Islet precursor cell (in vitro differentiated cells): ENCODE results near the gene TMCC1.
"Not testable (repeated sequence)": the region's sequence is repeated elsewhere in the genome, so short reads cannot be mapped to it uniquely, and the experiment has no call there.

Experiments
- DNase-seq: peaks from one replicate; pipeline ENCODE4 v3.0.0-alpha.2; 2018

Gene TMCC1

DNA sequence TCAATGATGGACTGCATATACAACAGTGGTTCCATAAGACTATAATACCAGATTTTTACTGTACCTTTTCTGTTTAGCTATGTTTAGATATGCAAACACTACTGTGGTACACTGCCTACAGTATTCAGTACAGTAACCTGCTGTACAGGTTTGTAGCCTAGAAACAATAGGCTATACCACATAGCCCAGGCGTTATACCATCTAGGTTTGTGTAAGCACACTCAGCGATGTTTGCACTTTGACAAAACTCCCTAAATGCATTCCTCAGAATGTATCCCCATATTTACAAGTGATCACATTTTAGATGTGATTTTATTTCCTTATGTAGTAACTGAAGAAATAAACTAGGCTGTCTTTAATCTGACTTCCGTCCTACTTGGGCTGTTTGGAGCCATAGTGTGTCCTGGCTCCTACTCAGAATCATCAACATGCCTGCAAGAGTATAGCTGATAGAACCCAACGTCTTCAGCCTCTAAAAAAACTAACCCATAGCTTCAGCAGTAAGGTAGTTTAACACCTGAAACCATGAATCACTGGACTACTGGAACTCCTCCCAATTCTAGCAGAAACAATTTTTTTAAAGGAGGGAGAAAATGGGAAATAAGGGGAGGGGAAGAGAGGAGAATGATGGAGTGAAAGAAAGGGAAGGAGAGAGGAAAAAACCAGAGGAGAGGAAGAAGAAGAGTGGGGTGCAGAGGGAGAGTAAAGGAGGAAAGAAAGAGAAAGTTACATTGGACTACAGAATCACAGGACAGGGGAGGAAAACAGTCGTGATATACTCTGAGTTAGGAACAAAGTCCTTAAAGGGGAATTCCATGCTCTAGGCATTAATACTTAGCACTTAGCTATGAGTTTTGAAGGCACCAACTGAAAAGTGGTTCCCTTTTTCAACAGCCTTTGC lies 219.4 kb downstream of the TMCC1 start:
- DNase-seq, result no peak

DNA sequence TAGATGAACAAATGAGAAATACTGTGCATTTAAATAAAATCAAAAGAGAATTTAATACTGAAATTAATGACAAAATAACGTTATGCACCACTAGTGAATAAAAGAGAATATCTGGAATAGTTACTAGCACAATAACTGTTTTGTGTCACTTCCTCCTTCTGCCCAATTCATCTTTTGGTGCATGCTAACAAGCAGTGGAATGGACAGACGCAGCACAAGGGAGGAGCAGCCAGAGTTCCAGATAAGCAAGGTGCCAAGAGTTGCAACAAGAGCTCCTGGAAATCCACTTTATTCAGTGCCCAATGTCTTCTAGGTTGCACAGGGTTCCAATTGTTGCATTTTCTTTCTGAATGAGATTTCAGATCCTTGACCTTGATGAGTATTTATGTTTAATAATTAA lies 220.5 kb downstream of the TMCC1 start:
- DNase-seq, result no peak

DNA sequence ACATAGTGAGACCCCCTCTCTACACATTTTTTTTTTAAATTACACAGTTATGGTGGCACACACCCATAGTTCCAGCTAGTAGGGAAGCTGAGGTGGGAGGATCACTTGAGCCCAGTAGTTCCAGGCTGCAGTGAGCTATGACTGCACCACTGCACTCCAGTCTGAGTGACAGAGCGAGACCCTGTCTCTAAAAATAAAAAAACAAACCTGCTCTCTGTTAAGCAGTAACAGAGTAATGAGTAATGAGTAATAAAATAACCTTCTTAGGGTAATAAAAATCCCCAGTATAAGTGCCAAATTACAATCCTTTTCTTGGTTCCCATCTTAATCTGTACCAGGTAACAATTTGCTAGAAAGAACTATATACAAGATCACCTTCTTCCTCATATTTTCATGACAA lies 221.1 kb downstream of the TMCC1 start:
- DNase-seq, result no peak

GRCh38 chr3:129665024-129665768 lies 228.3 kb downstream of the TMCC1 start:
- no peak for DNase-seq

DNA sequence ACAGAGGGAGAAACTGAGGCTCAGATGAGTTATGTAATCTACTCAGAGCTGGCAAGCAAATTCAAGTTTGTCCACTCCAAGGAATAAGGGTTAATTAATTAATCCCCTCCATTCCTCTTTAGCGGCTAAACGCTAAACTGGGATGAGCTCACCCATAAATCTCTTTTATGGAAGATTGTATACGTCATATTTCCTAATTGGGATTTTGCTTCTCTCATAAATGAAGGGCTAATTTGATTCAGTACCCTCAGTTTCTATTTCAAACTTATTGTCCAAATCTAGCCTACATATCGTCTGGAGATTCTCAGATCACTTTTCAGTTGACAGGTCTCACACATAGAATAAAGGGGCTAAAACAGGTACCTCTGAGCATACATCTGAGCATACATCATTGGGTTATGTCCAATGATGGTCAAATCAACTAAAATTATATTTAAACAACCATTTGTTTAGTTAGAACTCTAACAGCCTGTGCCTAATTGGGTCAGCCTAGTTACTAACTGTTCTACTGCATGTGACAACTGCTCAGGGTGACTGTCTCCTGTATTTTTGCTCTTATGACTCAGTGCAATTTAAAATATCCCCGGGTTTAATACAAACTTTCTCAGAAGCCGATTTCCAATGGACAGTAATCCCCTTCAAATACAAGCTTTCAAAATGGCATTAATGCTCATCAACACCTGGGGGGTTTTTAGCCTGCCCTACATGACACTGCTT lies 229.4 kb downstream of the TMCC1 start:
- DNase-seq, result no peak

DNA sequence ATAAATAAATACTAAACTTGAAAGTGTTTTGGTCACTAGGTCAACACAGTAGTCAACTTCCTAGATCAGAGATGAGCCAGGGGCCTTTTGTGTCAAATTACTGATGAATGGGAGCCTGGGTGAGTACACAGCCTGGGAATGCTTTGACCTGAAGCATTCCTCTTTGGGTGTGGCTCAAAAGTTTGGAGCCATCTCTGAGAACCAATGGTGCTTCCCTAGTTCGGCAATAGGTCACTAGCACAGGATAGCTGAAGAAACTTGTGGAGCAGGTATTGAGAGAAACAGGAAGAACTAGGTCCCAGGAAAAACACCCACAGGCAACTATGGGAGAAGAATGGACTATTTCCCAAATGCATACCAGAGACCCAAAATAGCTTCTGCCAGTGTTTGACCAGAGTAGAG lies 230.5 kb downstream of the TMCC1 start:
- peak; percentile 97 for DNase-seq

DNA sequence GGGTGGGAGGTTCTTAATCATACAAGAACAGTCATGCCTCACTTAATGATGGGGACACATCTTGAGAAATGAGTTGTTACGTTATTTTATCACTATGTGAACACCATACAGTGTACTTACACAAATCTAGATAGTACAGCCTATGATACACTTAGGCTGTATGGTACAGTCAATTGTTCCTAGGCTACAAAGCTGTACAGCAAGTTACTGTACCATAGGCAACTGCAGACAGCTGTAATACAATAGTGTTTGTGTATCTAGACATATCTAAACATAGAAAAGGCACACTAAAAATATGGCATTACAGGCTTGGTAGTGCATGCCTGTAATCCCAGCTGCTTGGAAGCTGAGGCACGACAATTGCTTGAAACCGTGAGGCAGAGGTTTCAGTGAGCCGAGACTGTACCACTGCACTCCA lies 231.3 kb downstream of the TMCC1 start:
- no peak for DNase-seq

GRCh38 chr3:129661766-129662165 lies 231.7 kb downstream of the TMCC1 start:
- DNase-seq, result no peak

- DNase-seq, result no peak
Measured at GRCh38 chr3:129658110-129658843, 235.2 kb downstream of the TMCC1 start.

- no peak for DNase-seq
Measured at GRCh38 chr3:129657261-129658046, 236.1 kb downstream of the TMCC1 start.

DNA sequence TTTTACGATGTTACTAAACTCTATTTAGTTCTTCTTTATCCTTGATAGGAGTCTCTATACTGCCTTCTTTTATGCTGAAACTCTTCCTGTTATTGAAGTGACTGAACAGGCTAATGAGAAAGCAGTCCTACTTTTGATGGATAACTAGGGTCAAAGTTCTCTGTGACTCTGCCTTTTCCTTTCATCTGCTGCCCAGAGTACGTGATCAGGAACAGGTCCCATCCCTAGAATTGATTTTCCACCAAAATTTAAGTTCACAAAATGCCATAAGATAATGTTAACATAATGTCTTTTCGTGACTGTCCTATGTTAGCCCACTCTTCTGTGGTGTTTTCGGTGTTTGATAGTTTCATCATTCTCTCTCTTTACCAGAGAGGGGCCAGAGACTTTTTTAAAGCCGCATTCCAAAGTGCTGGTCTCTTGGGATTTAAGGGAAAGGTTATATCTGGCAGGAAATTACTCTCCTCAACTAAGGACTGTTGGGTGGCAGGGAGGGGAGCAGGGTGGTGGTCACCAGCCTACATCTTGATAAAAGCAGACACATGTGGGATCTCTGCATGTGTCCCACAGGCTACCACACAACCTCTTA lies 236.8 kb downstream of the TMCC1 start:
- DNase-seq, result no peak

DNA sequence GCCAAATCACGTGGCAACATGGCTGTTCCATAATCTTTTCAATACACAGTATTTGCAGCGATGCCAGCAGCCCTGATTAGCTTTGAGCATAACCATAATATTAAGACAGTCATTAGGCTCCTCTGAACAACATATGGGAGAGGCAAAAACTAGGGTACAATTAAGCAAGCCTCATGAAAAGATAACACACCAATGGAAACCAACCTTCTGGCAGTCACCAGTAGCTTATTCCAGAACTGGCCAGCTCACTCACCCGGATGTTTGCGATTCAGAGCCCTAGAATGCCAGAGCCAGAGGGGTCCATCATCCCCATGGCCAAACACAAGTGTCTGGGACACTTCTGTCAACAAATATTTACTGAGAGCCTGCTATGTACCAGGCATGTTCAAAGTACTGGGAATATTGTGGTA lies 238.2 kb downstream of the TMCC1 start:
- DNase-seq, result no peak

DNA sequence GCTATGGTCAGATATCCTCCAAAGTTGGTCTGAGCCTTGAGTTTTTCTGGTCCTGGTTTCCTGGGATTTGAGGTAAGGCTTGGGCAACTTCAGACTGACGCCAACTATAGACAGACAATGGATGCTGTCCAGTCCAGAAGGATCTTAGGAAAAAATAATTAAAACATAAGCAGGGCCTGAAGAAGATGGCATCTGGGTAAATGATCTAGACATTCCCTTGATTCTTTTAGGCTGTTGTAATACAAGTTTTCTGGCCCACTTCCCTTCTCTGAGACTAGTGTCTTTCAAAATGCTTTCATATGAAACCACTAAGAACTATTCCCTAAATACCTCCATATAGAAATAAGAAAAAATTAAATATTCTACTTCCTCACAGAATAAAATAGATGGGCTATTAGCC lies 239.4 kb downstream of the TMCC1 start:
- no peak for DNase-seq

- DNase-seq, result no peak
Measured at GRCh38 chr3:129653019-129653418, 240.5 kb downstream of the TMCC1 start.

GRCh38 chr3:129651435-129652202 lies 241.9 kb downstream of the TMCC1 start:
- DNase-seq, result peak; percentile 81

DNA sequence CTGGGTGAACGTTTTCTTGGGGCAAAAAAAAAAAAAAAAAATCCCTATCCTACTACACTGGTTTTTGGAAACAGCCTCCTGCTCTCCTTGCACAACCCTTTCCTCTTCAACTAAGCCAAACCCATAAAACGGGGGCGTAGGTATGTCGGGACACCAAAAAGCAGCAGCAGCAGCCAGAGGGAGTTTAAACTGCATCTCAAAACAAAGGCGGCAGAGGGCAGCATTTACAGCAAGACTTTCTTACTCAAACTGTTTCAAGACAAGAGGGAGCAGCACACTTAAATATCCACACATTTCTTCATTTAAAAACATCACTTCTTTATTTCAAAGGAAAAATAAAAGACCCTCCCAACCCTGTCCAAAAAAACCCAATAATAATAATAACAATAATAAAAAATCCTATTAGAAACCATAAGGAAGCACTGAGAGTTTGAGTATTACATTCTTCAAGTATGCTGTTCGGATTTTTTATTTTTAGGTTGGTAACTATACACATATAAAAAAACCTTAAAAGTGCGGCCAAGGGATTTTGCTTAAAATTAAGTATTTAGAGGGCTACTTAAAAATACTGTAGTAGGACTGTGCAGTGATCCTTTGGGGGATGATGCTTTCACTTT lies 243.1 kb downstream of the TMCC1 start:
- DNase-seq, result peak; percentile 88

DNA sequence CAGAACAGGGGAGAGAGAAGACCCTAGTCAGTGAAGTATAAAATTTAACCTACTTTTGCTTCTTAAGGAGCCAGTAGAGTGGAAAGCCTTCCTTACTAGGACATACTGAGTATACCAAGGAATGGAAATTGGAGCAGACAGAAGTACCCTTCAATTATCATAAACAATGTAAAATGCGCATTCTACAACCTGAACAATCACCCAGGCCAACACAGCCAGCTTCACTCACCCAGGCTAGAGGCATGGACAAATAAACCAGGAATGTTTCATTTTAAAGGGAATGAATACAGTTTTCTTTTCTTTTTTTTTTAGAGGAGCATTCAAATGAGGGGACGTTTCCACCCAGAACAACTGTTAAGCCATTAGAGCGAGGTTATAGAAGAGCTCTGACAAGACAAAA lies 245.1 kb downstream of the TMCC1 start:
- DNase-seq, result no peak

GRCh38 chr3:129645286-129645685 lies 248.2 kb downstream of the TMCC1 start:
- DNase-seq, result no peak

- no peak for DNase-seq
Measured at GRCh38 chr3:129644836-129645235, 248.7 kb downstream of the TMCC1 start.

GRCh38 chr3:129641567-129642260 lies 251.8 kb downstream of the TMCC1 start:
- not testable (repeated sequence) for DNase-seq
